HG03558 (cell line): Measurements from ENCODE around the gene CALU.

Experiments used
- ATAC-seq: cut with Tn5 transposase; IDR thresholded peaks from one replicate; pipeline ENCODE4 v1.9.1; 2021; ENCODE audit warnings: moderate number of reproducible peaks; ENCODE audit not compliant: unreplicated experiment; ENCODE audit errors: extremely low read depth

CALU gene

DNA sequence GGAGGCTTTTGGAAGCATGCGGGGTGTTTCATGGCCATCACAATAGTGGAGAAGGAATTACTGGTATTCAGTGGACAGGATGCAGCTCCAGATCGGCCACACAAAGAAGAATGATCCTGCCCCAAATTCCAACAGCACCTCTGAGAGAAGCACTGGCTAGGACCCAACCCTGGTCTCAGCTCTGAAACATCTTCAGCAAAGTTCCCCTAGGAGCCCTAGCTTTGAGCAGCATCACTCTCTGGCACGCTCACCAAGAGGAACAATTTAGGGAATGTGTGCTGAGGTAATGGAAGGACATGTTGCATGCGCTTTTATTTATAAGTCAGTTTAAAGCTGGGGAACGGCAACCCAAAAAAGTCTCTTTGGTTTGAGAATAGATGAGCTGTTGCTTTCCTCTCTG is 42.0 kb downstream of the CALU start:
- ATAC-seq: no peak

DNA sequence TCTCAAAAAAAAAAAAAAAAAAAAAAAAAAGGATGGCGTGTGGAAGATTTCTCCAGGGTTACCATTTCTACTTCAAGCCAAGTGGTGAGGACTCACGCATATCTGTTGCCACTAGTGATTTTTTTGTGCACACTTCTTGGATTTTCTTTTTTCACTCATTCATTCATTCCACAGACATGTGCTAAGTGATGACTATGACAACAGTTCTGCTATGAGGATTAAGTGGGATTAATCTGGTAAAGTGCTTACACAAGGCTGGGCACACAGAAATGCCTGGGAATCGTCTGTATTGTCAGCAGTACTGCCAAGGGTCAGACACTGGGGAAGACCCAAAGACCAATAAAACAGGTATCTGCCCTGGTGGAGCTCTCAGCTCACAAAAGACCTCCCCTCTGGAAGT is 42.7 kb downstream of the CALU start:
- no peak for ATAC-seq

DNA sequence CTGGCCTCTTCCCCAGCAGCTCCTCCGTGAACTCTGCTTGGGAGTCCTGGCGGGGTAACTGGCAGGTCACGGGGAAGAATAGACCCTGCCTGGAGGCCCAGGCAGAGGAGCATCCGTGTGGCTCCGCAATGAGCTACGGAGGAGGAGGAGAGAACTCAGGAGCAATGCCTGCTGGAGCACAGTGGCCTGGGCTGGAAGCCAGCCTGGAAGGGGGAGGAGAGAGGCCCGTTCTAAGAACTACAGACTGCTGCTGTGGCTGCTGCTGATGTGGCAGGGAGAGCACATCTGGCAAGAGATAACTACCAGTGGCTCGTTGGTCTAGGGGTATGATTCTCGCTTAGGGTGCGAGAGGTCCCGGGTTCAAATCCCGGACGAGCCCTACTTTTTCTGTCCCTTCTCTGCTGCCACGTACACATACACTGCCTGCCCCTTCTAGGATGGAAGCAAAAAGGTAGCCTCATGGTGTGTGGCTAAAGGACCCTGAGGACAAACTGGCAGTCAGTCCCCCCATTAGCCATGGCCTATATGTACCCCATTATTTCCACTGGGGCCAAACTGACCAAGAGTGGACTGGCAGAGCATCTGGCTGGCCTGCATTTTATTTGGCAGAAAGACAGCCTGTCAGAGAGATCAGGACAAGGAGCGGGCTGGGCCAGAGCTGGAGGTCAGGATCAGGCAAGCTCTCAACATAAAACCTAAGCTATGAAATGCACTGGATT is 44.1 kb downstream of the CALU start:
- no peak for ATAC-seq

DNA sequence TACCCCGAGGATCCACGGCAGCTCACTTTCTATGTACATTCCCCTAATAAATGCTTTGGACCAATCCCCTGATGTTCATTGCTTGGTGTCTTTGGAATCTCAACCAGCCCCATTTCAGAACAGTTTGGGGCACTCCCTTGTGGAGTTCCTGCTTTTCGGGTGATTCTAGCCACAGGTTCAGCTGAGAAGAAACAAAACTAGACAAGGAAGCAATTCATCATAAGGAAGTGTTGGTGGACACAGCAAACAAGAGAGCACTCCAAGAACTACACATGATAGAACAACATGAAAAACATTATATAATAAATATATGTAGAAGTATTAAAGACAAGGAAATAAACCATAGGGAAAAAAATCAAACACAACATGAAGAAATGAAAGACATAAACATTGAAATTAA is 46.6 kb downstream of the CALU start:
- no peak for ATAC-seq

DNA sequence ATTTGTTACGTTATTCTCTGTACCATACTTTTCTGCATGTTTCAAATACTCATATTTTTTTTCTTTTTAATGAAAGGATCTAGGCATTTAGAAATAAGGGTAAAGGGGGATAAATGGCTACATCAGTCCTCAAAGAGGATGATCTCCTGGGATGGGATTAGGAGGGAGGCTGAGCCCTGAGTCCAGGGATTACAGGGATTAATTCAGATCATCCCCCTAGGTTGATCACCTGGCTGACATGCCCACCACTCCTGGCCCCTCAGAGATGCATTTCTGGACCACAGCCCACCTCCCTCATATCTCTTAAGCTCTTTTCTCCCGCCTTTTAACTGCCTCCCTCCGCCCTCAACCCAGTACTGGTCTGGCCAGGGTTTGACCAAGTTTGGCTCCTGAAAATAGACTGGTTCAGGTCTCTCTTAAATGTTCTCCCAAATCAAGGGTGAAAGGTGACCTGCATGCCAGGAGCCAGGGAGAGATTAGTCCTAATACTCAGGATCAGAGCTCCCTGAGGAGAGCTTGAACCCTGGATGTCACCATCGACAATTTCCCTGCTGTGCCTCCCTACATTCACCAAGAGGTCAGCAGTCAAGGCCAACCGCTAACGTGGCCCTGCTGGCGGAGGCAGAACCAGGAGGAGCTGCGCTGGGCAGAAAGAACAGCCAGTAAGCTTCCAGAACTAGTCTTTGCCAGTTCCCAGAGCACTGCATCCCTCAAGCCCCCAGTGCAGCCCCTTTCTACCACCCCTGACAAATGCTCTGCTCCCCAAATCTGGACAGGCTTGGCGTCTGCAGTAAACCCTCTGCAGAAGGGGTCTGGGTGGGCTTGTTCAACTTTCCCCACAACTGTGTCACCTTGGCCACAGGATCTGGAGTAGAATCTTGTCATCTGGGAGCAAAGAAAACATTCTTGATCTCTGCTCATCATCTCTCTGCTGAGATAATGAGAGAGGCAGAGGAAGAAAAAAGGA is 49.6 kb downstream of the CALU start:
- no peak for ATAC-seq

DNA sequence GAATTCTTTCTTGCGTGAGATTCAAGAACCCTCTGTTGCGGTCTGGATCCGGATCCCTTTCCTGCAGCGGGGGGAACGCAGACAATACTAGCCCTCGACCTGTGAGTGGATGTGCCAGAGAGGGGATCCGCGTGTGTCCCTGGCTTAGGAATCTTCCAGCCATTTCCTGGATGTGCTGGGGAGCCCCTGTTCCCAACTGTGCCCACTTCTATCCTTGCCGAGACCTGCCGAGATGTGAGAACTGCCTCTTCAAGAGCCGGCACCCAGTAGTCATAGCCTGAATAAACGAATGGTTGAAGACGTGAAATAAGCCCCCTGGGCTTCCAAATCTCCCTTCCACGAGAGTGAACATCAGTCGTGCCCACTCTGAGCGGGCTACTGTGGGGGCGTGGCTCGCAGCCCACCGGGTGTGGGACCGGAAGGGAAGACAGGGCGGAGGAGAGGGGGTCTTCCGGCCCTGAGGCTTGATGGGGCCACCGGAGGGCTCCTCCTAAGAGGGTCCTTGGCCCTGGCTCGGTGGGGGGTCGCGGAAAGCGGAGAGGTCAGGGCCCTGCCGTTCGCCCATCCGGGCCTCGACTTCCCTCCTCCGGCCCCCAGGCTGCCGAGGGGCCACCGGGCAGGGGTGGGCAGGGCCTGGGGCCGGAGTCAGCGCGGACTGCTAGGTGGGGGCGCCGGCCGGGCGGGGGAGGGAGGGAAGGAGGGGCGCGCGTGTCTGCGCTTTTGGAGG is 51.3 kb downstream of the CALU start:
- no peak for ATAC-seq

DNA sequence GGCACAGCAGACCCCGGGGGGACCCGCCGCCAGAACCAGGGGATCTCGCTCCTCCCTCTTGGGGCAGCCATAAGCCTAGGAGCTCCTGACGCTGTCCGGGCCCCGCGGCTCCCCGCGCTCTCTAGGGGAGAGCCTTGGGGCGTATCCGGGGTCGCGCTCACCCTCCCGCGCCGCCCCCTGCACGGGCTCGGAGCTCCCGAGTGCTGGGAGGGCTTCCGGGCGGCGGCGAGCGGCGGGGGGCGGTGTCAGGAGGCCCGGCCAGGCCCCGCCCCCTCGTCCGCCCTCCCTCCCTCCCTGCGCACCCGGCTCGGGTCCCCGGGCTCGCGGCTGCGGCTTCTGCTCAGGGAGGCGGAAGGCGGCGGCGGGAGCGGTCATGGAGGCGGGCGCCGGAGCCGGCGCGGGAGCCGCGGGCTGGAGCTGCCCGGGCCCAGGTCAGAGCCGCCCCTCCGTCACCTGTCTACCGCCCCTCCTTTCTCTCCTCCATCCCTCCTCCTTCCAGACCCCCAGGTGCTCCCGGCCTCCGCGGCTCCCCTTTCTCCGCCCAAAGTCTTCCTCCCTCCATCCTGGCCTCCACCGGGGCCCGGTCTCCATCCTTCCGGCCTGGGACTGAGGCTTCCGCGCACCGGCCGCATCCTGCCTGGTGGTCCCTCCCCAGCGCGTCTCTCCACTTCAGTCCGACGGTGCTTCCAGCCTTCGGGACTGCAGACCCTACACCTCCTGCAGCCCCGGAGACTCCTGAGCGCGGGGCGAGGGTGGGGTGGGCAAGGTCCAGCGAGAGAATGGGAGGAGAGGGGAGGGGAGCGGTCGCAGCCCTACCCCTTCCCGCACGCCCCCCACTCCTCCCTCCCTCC is 52.2 kb downstream of the CALU start, which contains the start of gene CCDC136:
Gene CCDC136 (plus strand): TSS at position 848 of the 851 bp plus-strand sequence. CDS start 444 bp downstream, outside the sequence.
- no peak for ATAC-seq

DNA sequence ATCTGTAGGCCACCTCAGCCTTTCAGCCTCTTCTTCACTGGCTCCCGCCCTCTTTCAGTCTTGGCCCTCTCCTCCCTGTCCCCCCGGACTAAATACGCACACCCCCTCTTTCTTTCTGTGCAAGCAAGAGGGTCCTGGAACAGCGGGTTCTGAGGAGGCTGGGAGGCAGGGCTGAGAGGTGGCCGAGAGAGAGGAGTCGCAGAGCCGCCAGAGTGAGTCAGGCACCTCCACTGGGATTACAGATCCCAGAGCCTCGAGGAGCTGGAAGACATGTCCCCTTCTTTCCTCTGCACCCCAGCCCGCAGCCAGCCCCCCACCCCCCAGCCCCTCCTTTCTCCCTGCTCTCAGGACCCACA is 52.8 kb downstream of the CALU start:
- ATAC-seq: no peak

DNA sequence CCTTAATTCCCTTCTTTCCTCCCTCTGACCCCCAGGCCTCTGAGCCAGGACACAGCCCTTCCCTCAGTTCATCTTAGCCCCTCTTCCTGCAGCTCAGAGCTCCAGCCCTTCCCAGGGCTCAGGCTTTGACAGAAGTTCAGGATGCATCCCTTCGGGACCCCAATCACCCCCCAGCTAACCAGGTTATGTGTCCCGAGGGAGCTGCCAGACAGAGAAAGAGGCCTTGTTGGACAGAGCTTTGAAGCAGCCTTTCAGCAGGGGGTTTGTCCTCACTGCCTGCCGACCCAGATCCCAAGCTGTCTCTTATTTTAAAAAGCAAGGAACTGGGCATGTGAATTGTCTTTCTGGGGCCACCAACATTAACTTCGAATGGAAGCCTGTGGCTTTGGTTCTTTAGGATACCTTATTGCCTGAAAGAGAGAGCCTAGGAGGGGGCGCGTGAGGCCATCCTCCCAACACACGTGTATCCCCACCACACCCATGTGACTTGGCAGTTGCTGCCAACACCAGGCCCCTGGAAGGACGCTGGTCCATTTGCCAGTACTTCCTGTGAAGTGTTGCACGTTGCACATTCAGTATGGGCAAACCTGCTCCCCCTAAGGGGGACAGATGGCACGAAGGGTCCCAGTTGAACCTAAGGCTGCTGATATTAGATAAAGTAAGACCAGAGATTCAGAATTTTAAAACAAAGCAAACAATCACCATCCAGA is 53.5 kb downstream of the CALU start:
- no peak for ATAC-seq

DNA sequence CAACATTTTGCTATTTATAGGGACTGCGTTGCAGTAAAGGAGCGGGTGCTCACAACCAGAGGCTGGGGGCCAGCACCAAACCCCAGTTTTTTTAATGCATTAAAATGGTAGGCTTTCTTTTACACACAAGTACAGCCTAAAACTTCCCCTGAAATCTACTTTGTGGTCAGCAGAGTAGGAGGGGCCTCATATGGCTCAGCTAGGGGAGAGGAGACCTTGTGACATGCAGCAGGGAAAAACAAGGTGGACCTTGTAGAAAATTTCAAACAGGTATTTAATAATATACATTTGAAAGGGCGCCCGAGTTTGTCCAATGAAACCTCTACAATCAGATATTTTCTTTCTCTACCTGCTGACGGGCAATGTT is 54.0 kb downstream of the CALU start:
- ATAC-seq: no peak

DNA sequence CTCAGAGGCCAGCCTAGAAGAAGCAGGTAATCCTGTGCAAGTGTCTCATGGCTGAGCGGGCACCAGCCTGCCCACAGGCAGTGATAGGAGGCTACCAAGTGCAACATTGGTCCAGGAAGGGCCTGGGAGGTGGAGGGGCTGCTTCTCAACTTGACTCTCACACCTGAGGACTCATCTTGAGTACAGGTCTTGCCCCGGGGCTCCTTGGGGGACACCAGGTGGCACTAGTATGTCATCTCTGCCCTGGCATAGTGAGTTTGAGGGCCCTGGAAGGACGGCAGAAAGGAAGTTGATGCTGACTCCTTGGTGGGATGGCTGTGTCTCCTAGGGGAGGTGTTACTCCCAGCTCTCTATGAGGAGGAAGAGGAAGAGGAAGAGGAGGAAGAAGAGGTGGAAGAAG is 54.9 kb downstream of the CALU start:
- no peak for ATAC-seq

DNA sequence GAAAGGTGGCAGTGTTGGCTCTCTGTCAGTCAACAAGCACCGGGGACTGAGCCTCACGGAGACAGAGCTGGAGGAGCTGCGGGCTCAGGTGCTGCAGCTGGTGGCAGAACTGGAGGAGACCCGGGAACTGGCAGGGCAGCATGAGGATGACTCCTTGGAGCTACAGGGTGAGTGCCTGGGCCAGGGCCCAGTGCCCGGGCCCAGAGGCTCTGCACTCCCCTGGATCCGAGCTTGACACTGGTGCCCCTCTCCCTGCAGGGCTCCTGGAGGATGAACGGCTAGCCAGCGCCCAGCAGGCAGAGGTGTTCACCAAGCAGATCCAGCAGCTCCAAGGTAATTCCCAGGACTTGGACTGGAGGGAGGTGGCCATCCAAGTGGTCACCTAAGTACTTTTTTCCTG is 55.3 kb downstream of the CALU start:
- no peak for ATAC-seq

DNA sequence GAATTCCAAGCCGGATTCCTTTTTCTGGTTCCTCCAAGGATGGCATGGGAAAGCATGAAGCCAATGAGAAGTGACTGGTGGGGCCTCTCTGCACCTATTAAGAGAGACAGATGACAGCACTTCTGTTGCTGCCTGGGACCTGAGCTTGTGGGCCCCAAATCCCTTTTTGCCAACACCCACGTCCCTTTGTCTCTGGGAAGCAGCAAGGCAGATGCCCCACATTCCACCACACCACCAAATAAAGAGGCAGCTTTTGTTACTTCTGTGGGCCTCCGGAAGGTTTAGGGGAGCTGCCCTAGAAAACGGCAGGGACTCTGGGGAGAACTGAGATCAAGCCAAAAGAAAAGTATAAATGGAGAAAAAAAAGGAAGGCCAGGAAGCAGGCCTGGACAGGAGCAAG is 56.0 kb downstream of the CALU start:
- no peak for ATAC-seq

DNA sequence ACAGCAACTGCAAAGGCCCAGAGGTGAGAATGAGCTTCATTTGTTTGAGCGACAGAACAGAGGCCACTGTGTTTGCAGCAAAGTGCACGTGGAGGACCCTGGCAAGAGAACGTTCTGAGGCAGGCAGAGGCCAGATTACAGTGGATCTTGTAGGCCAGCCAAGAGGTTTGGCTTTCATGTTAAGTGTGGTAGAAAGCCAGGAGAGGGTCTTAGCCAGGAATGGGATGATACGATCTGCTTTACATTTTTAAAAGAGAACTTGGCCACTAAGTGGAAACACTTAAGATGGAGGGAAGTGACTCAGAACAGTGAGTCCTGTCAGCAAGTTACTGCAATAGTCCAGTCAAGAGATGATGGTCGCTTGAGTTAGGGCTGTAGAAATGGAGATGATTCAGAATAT is 57.2 kb downstream of the CALU start:
- ATAC-seq: no peak

DNA sequence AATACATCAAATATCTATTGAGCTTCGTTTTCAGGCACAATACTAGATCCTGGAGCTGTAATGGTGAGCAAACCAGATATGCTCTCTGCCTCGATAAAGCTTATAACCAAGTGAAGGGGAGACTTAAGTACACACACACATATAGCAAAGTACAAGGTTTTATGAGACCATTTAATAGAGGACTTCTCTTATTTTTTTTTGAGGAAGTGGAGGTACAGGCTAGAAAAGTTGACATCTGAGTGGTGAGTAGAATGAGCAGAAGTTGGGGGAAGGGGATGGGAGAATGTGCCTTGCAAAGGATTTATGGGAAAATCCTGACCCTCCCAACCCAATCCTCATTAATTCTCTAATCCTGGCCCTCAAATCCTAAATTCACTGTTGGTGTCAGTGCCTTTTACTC is 60.3 kb downstream of the CALU start:
- no peak for ATAC-seq

DNA sequence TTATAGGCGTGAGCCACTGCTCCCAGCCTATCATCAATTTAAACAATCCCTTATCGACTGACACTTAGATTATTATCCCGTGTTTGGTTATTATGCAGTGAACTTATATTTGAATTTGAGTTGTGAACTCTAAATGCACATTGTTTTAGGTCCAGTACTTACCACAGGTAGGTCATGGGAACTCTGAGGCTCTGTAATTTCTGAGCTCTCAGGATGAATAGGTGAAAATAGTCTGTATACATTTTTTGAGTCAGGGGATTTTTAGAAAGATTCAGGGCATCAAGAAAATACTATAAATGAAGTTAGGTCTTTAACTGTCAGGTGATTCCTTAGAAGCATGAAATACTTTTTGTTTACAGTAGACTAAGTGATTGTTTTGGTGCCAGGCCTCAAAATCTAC is 61.4 kb downstream of the CALU start:
- ATAC-seq: no peak

DNA sequence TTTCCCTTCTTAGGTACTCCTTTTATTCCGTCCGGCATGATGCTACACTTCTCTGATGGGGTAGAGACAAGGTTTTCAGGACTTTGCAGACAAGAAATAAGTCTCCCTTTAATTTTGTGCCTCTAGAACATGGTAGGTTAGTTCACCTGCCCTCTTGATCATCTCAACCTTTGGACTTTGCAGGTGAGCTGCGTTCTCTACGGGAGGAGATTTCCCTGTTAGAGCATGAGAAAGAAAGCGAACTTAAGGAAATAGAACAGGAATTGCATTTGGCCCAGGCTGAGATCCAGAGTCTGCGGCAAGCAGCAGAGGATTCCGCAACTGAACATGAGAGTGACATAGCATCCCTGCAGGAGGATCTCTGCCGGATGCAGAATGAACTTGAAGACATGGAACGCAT is 61.8 kb downstream of the CALU start:
- no peak for ATAC-seq

DNA sequence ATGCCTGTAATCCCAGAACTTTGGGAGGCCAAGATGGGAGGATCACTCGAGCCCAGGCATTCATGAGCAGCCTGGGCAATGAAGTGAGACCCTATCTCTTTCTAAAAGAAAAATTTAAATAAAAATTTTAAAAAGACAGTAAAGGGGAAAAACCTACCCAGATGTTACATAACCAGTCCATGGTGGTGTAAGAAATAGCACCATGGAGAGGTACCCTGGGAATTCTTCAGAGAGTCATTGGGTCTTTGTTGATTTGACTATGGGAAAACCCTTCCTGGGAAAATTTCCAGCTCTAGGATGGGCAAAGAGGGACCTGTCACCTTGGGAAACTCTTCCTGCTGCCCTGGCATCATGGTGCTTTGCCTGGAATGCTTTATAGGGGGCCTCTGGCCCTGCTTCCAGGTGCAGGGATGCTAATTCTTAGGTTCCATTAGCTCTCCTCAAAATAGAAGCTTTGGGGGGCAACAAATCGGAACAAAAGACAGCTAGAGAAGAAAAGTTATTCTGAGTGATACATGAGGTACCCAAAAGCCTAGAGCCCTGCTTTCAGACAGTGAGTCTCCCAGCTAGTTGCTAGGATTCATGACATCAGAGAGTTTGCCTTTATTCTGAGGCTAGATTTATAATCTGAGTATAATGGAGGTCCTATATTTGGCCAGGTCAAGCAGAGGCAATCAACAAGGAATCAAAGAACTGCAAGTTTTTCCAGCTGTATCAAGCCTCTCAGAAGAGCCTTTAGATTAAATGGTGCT is 62.7 kb downstream of the CALU start:
- ATAC-seq: no peak

DNA sequence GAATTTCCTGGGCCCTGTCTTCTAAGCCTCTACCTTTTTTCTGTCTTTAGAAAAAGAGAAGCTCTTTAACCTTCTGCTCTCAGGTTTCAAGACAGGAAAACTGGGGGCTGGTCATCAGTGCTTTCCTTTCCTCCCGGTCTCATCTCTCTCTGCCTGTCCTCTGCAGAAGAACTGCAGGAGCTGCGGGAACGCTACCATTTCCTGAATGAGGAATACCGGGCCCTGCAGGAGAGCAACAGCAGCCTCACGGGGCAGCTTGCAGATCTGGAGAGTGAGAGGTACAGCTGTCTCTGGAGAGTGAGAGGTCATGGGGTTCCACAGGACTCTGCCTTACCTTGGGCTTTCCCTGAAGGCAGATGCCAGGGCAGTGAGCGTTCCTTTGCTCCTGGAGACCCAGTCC is 65.3 kb downstream of the CALU start:
- ATAC-seq: no peak
